GM23248 (cell line): ENCODE measurements around the gene CLCN6. TPM values are rescaled to one million over a fixed set of nuclear protein-coding genes. Genes with fewer than 3 reads are reported as not detected.

Source experiments
- DNase-seq: peaks from one replicate; pipeline ENCODE4 v3.0.0-alpha.2; 2015
- H2AFZ ChIP-seq: fragments of 200-600 bp; sonication (generic); 2 replicates; pipeline ENCODE4 v1.6.1; 2016; ENCODE audit warnings: antibody characterized with exemption
- H3F3A ChIP-seq: fragments of 200-600 bp; sonication (generic); 2 replicates; pipeline ENCODE4 v1.6.1; 2016; ENCODE audit warnings: mild to moderate bottlenecking, antibody characterized with exemption, mixed run types; ENCODE audit not compliant: insufficient read depth
- H3K27ac ChIP-seq: fragments of 200-600 bp; sonication (generic); 2 replicates; pipeline ENCODE4 v1.5.1; 2016; ENCODE audit warnings: mild to moderate bottlenecking
- H3K27me3 ChIP-seq: fragments of 200-600 bp; sonication (generic); replicated peaks from 2 replicates; pipeline ENCODE4 v1.6.1; 2016; ENCODE audit warnings: mild to moderate bottlenecking; ENCODE audit not compliant: insufficient read depth
- H3K36me3 ChIP-seq: fragments of 200-600 bp; sonication (generic); 2 replicates; pipeline ENCODE4 v1.6.1; 2016; ENCODE audit warnings: low read depth, mild to moderate bottlenecking
- H3K4me1 ChIP-seq: fragments of 200-600 bp; sonication (generic); 2 replicates; pipeline ENCODE4 v1.6.1; 2016; ENCODE audit warnings: mild to moderate bottlenecking; ENCODE audit not compliant: insufficient read depth
- H3K4me2 ChIP-seq: fragments of 200-600 bp; sonication (generic); one replicate; pipeline ENCODE4 v1.6.1; 2016; ENCODE audit warnings: mild to moderate bottlenecking; ENCODE audit not compliant: unreplicated experiment
- H3K4me3 ChIP-seq: fragments of 200-600 bp; sonication (generic); 2 replicates; pipeline ENCODE4 v1.5.1; 2016; ENCODE audit warnings: mild to moderate bottlenecking
- H3K79me2 ChIP-seq: fragments of 200-600 bp; sonication (generic); 2 replicates; pipeline ENCODE4 v1.6.1; 2016; ENCODE audit warnings: mild to moderate bottlenecking; ENCODE audit not compliant: insufficient read depth
- H3K9ac ChIP-seq: fragments of 200-600 bp; sonication (generic); 2 replicates; pipeline ENCODE4 v1.6.1; 2016; ENCODE audit warnings: mild to moderate bottlenecking
- H3K9me2 ChIP-seq: fragments of 200-600 bp; sonication (generic); 2 replicates; pipeline ENCODE4 v1.6.1; 2016; ENCODE audit warnings: mixed run types, mild to moderate bottlenecking, moderate library complexity; ENCODE audit not compliant: insufficient read depth
- H3K9me3 ChIP-seq: fragments of 200-600 bp; sonication (generic); one replicate; pipeline ENCODE4 v1.6.1; 2017; ENCODE audit warnings: low read depth
- H4K20me1 ChIP-seq: fragments of 200-600 bp; sonication (generic); 2 replicates; pipeline ENCODE4 v1.6.0; 2016; ENCODE audit not compliant: insufficient read depth
- EZH2 ChIP-seq: fragments of 200-600 bp; sonication (generic); IDR thresholded peaks from 2 replicates; pipeline ENCODE4 v1.6.1; 2018; ENCODE audit warnings: antibody characterized with exemption, mild to moderate bottlenecking; ENCODE audit not compliant: insufficient read depth, poor library complexity, severe bottlenecking
- EZH2phosphoT487 ChIP-seq: fragments of 200-600 bp; sonication (generic); IDR thresholded peaks from 2 replicates; pipeline ENCODE4 v1.6.1; 2018; ENCODE audit warnings: antibody characterized with exemption, moderate library complexity, mild to moderate bottlenecking, low read depth; ENCODE audit not compliant: insufficient read depth
- WGBS, 2 experiments: methylation state at CpG; one replicate each; pipeline ENCODE4 v1.1.6; 2015 to 2017; ENCODE audit warnings: low lambda C conversion rate in 2 of 2, low coverage in 1 of 2; ENCODE audit errors: missing lambda C conversion rate in 2 of 2; 5-methylcytosine and 5-hydroxymethylcytosine counted together
- in situ Hi-C: fragments of 300-500 bp; cut with MboI; formaldehyde crosslinking; loops from 2 replicates; pipeline ENCODE4 v1.15.0; 2020
- polyA plus RNA-seq: library from polyadenylated mRNA; unstranded; fragments of >200 nt; fragmentation: Nextera tagmentation; extraction: Ambion mirVana; gene quantifications from 2 replicates; pipeline ENCODE4 v1.2.1, GENCODE V29; 2016
- total RNA-seq: library from RNA; depleted of rRNA; stranded (reverse); fragments of >200 nt; shearing (Covaris generic); gene quantifications from 2 replicates; pipeline ENCODE4 v1.2.3, GENCODE V29; 2014

Gene CLCN6
- total and polyA plus RNA-seq, 2 experiments from 2014 or later = 4.9 to 5.4 TPM

DNA sequence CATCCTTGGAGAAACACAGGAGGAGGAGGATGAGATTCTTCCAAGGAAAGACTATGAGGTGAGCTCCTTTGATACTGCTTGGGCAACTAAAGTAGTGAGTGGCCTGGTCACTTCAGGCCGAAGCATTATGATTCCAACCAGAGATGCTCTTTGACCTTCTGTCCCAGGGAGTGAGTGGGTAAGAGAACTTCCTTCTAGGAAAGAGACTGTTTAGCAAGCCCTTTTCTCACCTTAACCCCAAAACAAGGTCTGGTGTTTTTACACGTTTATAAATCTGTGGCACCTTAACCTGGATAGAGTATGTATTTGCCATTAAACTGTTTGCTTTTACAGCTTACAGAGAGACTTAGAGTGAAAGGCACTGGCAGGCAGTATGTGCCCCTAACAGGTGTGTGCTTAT is 1.1 kb downstream of the CLCN6 start:
- Histone ChIP-seq H3K9me2 (no peaks in the 10 kb centered on the region), H3K27ac (peak overlapping the region; percentile 75; the same call in 1 of the 2 replicates), H2AFZ (peak overlapping the region; percentile 82; the same call in 1 of the 2 replicates), H3K4me3 (peak overlapping the region; percentile 84), H3K9me3 (no peaks in the 10 kb centered on the region), H4K20me1 (no peaks in the 10 kb centered on the region), H3K27me3 (no peaks in the 10 kb centered on the region), H3K36me3 (peaks cover 6% of the 10 kb centered on the region; the same call in 1 of the 2 replicates), H3K4me1 (peaks cover 28% of the 10 kb centered on the region), H3K79me2 (peaks cover 71% of the 10 kb centered on the region), H3F3A (peaks cover 24% of the 10 kb centered on the region), H3K4me2 (peak overlapping the region; percentile 92), H3K9ac (peak overlapping the region; percentile 91)
- in situ Hi-C loops = no loop called here
- 51 to 53% methylated on average over 2 of the region's 2 CpGs for WGBS, 2 experiments
- DNase-seq = no peak
- TF ChIP-seq EZH2 = no peak

DNA sequence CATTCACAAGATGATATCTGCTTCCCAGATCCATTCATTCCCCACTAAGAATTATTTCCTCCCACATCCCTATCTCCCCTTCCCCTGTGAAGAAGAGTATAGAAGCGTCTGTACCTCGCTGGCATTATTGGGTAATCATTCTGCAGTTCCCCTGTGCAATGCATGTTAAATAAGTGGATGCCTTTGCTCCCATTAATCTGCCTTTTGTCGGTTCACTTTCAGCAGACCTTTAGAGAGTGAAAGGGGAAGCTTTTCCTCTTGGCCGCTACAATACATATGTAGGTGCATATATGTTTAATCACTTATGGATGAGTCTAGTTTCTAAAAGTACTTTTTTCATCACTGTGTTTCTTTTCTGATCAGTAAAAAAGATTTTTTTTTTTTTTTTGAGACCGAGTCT is 7.0 kb downstream of the CLCN6 start:
- TF ChIP-seq EZH2phosphoT487 = no peak
- no peak for TF ChIP-seq EZH2
- in situ Hi-C loops = no loop called here
- WGBS, 2 experiments = 94 to 99% methylated on average over 5 of the region's 5 CpGs
- Histone ChIP-seq H3K4me2 (no peak overlapping the region), H3K36me3 (peaks cover 32% of the 10 kb centered on the region), H2AFZ (no peak overlapping the region), H4K20me1 (no peaks in the 10 kb centered on the region), H3K4me1 (no peaks in the 10 kb centered on the region), H3K9ac (no peak overlapping the region), H3K4me3 (no peak overlapping the region), H3F3A (no peaks in the 10 kb centered on the region), H3K79me2 (peaks cover 62% of the 10 kb centered on the region), H3K9me3 (no peaks in the 10 kb centered on the region), H3K27ac (no peak overlapping the region), H3K9me2 (no peaks in the 10 kb centered on the region), H3K27me3 (no peaks in the 10 kb centered on the region)
- no peak for DNase-seq

DNA sequence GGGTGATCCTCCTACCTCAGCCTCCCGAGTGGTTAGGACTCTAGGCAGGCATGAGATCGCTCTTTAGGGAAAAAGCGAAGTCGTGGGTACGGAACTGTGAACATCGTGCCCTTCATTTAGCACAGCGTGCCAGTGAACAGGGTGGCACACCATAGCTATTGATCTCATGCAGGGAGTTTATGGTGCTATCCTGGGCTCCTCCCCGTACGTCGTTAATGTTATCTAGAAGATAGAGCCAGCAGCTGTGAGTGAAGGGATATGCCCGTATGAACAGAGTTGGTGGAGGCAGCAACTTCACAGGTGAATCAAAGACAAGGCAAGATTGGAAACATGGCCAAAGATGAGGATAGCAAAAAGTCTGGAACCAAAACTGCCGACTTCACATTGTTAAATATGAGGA is 11.2 kb downstream of the CLCN6 start:
- in situ Hi-C loops = no loop called here
- 91 to 95% methylated on average over 12 of the region's 12 CpGs for WGBS, 2 experiments
- no peak overlapping the region for H2AFZ ChIP-seq

GRCh38 chr1:11822091-11822490 is 16.1 kb downstream of the CLCN6 start:
- Histone ChIP-seq H3K4me2 (no peak overlapping the region), H3K36me3 (peaks cover 25% of the 10 kb centered on the region)
- DNase-seq = peak; percentile 57

More for the DNA sequence above, 11.2 kb downstream of the CLCN6 start:
- H3K9ac ChIP-seq = no peak overlapping the region
- no peaks in the 10 kb centered on the region for H3K27me3 ChIP-seq
- H3F3A ChIP-seq = peaks cover 26% of the 10 kb centered on the region
- H3K9me3 ChIP-seq = no peaks in the 10 kb centered on the region
- H3K27ac ChIP-seq = no peak overlapping the region
- no peak for DNase-seq
- TF ChIP-seq EZH2 = no peak
- no peak for TF ChIP-seq EZH2phosphoT487
- no peaks in the 10 kb centered on the region for H4K20me1 ChIP-seq
- no peak overlapping the region for H3K4me2 ChIP-seq
- no peaks in the 10 kb centered on the region for H3K9me2 ChIP-seq
- H3K79me2 ChIP-seq = peaks cover 23% of the 10 kb centered on the region
- H3K4me1 ChIP-seq = peaks cover 11% of the 10 kb centered on the region
- H3K36me3 ChIP-seq = peaks cover 48% of the 10 kb centered on the region
- H3K4me3 ChIP-seq = no peak overlapping the region

More at GRCh38 chr1:11822091-11822490, 16.1 kb downstream of the CLCN6 start:
- Histone ChIP-seq H2AFZ (no peak overlapping the region), H3F3A (peaks cover 26% of the 10 kb centered on the region), H4K20me1 (no peaks in the 10 kb centered on the region), H3K4me1 (peaks cover 11% of the 10 kb centered on the region), H3K27ac (peak overlapping the region; percentile 31), H3K9me2 (no peaks in the 10 kb centered on the region), H3K4me3 (no peak overlapping the region), H3K79me2 (no peaks in the 10 kb centered on the region), H3K27me3 (no peaks in the 10 kb centered on the region), H3K9ac (no peak overlapping the region), H3K9me3 (no peaks in the 10 kb centered on the region)
- 76 to 77% methylated on average over 3 of the region's 3 CpGs for WGBS, 2 experiments
- in situ Hi-C loops = no loop called here
- no peak for TF ChIP-seq EZH2
- TF ChIP-seq EZH2phosphoT487 = no peak
